HG03103 (cell line): ENCODE measurements around the gene MKI67.
"Not testable (repeated sequence)": the region's sequence is repeated elsewhere in the genome, so short reads cannot be mapped to it uniquely, and the experiment has no call there.

ENCODE experiments used
- ATAC-seq: cut with Tn5 transposase; IDR thresholded peaks from one replicate; pipeline ENCODE4 v1.9.1; 2021; ENCODE audit warnings: low read depth; ENCODE audit not compliant: unreplicated experiment

Gene MKI67

GRCh38 chr10:128110339-128110738 is 15.9 kb downstream of the MKI67 start:
- no peak for ATAC-seq

- no peak for ATAC-seq
These were observed 16.5 kb downstream of the MKI67 start for GRCh38 chr10:128109707-128110106.

GRCh38 chr10:128105383-128105782 is 20.8 kb downstream of the MKI67 start:
- no peak for ATAC-seq

GRCh38 chr10:128103229-128103714 is 23.0 kb downstream of the MKI67 start:
- no peak for ATAC-seq

GRCh38 chr10:128102480-128103228 is 23.6 kb downstream of the MKI67 start:
- ATAC-seq = no peak

- no peak for ATAC-seq
These were observed 24.3 kb downstream of the MKI67 start for GRCh38 chr10:128101901-128102300.

GRCh38 chr10:128099901-128100300 is 26.3 kb downstream of the MKI67 start:
- ATAC-seq = no peak

- no peak for ATAC-seq
These were observed 27.6 kb downstream of the MKI67 start for GRCh38 chr10:128098631-128099030.

- no peak for ATAC-seq
These were observed 28.4 kb downstream of the MKI67 start for GRCh38 chr10:128097783-128098182.

- ATAC-seq = no peak
These were observed 29.6 kb downstream of the MKI67 start for GRCh38 chr10:128096486-128097199.

- ATAC-seq = no peak
These were observed 30.3 kb downstream of the MKI67 start for GRCh38 chr10:128095753-128096469.

- peak; percentile 79 for ATAC-seq
These were observed 31.0 kb downstream of the MKI67 start for GRCh38 chr10:128095027-128095752.

GRCh38 chr10:128094596-128094995 is 31.6 kb downstream of the MKI67 start:
- not testable (repeated sequence) for ATAC-seq

- ATAC-seq = no peak
These were observed 33.8 kb downstream of the MKI67 start for GRCh38 chr10:128092454-128092853.

- no peak for ATAC-seq
These were observed 34.5 kb downstream of the MKI67 start for GRCh38 chr10:128091636-128092210.

- ATAC-seq = no peak
These were observed 38.1 kb downstream of the MKI67 start for GRCh38 chr10:128087884-128088709.

GRCh38 chr10:128087146-128087883 is 38.9 kb downstream of the MKI67 start:
- no peak for ATAC-seq

- no peak for ATAC-seq
These were observed 40.0 kb downstream of the MKI67 start for GRCh38 chr10:128086003-128086863.
